ENCODE measurements around the gene NRXN3. TPM values are rescaled to one million over a fixed set of nuclear protein-coding genes. Genes with fewer than 3 reads are reported as not detected.

The NRXN3 gene
- total and polyA plus RNA-seq, 2 donors (not counting 1 experiment from before 2014, with no cell fraction given), result 0.83 to 34.6 TPM

DNA sequence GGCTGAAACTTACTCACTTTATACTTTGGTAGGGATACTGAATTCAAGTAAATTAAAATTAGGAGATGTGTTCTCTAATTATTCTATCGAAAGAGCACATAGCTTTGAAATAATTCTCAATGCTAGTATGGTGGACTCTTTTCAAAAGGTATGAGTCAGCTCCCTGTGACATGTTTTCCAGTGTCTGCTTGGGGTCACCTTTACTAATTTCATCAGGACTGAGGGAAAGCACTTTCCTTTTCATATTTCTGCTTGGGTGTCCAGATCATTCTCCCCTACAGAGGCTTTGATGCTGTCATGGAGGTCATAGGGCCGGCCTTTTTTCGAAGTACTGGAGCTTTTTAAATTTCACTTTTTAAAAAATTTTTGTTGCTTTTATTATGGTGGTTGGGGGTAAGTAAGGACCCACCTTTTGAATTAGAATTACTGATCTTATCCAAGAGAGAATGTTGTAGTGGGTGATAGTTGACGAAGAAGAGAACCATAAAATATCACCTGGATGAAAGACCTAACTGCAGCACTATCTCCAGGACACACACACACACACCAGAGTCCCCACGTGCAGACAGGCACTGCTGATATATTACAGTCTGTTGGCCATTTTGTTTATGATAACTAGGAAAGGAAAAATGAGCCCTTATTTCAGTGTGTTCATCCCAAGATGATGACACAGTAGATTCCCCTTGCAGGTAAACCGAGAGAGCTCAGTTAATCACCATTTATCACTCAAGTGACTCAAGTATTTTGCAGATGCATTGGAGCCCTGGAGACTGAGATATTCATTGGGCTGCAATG is 1482.5 kb downstream of the NRXN3 start:
- Histone ChIP-seq H3K4me1 (ENCODE audit: control insufficient read depth, extremely low read depth, insufficient read depth, low read length) (no peaks in the 10 kb centered on the region), H4K20me1 (ENCODE audit: control insufficient read depth, extremely low read depth, insufficient read depth, low read length) (no peaks in the 10 kb centered on the region), H3K36me3 (ENCODE audit: control insufficient read depth, insufficient read depth, low read length) (no peaks in the 10 kb centered on the region), H3K4me3 (replicated peaks in 1 of 4; ENCODE audit: control extremely low read depth in 1 of 4, insufficient read depth in 1 of 4, low read depth in 3 of 4, low read length in 4 of 4) (no peak overlapping the region), H3K9ac (ENCODE audit: insufficient read depth, low read length) (no peak overlapping the region), H3K27me3 (ENCODE audit: control insufficient read depth, insufficient read depth, low read length) (no peaks in the 10 kb centered on the region), H3K4me2 (ENCODE audit: extremely low read depth, insufficient read depth, low read length) (no peak overlapping the region), H3K27ac (ENCODE audit: insufficient read depth, low read length) (no peak overlapping the region), H3K9me3 (ENCODE audit: control insufficient read depth, insufficient read depth, low read depth, low read length) (no peaks in the 10 kb centered on the region), H3K79me2 (ENCODE audit: control insufficient read depth, insufficient read depth, low read length) (no peaks in the 10 kb centered on the region), H2AFZ (ENCODE audit: low read length) (no peak overlapping the region)
- no peak for DNase-seq (ENCODE audit: low read depth in 2 of 2)
- no peak for TF ChIP-seq EZH2 (IDR thresholded peaks at IDR 0.05; ENCODE audit: low read length, missing control alignments)
- TF ChIP-seq, protein P1, sequence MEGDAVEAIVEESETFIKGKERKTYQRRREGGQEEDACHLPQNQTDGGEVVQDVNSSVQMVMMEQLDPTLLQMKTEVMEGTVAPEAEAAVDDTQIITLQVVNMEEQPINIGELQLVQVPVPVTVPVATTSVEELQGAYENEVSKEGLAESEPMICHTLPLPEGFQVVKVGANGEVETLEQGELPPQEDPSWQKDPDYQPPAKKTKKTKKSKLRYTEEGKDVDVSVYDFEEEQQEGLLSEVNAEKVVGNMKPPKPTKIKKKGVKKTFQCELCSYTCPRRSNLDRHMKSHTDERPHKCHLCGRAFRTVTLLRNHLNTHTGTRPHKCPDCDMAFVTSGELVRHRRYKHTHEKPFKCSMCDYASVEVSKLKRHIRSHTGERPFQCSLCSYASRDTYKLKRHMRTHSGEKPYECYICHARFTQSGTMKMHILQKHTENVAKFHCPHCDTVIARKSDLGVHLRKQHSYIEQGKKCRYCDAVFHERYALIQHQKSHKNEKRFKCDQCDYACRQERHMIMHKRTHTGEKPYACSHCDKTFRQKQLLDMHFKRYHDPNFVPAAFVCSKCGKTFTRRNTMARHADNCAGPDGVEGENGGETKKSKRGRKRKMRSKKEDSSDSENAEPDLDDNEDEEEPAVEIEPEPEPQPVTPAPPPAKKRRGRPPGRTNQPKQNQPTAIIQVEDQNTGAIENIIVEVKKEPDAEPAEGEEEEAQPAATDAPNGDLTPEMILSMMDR (conservative IDR thresholded peaks at IDR 0.05 in 1 of 2, IDR thresholded peaks at IDR 0.05 in 1 of 2; ENCODE audit: low read depth in 1 of 2, low read length in 2 of 2), result no peak

DNA sequence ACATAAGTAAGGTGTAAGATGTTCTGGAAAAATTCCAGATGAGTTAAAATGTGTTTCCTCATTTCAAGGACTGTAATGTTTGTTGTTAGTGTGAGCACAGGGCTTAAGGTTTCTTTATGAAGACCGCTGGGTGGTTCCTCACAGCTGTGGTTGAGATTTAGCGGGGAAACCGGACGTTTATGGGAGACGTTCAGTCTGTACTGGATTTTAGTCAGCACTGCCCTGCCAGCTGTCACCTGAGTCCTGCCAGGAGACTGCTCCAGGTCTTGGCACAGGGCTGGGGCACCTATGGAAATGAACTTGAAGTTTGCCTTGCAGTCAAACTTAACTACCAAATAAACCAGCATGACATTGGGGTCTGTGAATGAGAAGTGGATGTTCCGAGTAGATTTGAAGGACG is 1485.9 kb downstream of the NRXN3 start:
- Histone ChIP-seq H3K9me3 (ENCODE audit: control insufficient read depth, insufficient read depth, low read depth, low read length) (no peaks in the 10 kb centered on the region), H3K36me3 (ENCODE audit: control insufficient read depth, insufficient read depth, low read length) (no peaks in the 10 kb centered on the region), H3K9ac (ENCODE audit: insufficient read depth, low read length) (no peak overlapping the region), H3K27ac (ENCODE audit: insufficient read depth, low read length) (no peak overlapping the region), H3K4me2 (ENCODE audit: extremely low read depth, insufficient read depth, low read length) (no peak overlapping the region), H2AFZ (ENCODE audit: low read length) (no peak overlapping the region), H3K79me2 (ENCODE audit: control insufficient read depth, insufficient read depth, low read length) (no peaks in the 10 kb centered on the region), H3K4me3 (replicated peaks in 1 of 4; ENCODE audit: control extremely low read depth in 1 of 4, insufficient read depth in 1 of 4, low read depth in 3 of 4, low read length in 4 of 4) (no peak overlapping the region), H4K20me1 (ENCODE audit: control insufficient read depth, extremely low read depth, insufficient read depth, low read length) (no peaks in the 10 kb centered on the region), H3K27me3 (ENCODE audit: control insufficient read depth, insufficient read depth, low read length) (no peaks in the 10 kb centered on the region), H3K4me1 (ENCODE audit: control insufficient read depth, extremely low read depth, insufficient read depth, low read length) (no peaks in the 10 kb centered on the region)
- TF ChIP-seq, protein P1 (conservative IDR thresholded peaks at IDR 0.05 in 1 of 2, IDR thresholded peaks at IDR 0.05 in 1 of 2; ENCODE audit: low read depth in 1 of 2, low read length in 2 of 2), result no peak
- TF ChIP-seq EZH2 (IDR thresholded peaks at IDR 0.05; ENCODE audit: low read length, missing control alignments), result no peak
- no peak for DNase-seq (ENCODE audit: low read depth in 2 of 2)

DNA sequence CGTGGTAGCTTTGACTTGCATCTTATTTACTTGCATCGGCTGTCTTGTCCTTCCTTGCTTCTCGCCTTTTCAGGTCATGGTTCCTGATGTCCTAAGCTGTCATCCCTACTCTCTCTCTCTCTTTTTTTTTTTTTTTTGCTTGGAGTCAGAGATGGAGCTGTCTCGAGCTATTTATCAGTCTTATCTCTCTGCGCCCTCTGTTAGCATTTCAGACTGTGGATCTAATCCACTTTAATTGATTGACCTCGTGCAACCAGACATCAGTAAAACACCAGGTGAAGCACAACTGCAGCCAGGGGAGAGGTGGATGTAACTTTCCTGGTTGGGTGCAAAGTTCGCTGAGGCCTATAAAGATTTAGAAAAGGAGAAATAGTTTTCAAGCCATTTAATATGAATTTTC is 1486.3 kb downstream of the NRXN3 start:
- Histone ChIP-seq H3K4me3 (replicated peaks in 1 of 4; ENCODE audit: control extremely low read depth in 1 of 4, insufficient read depth in 1 of 4, low read depth in 3 of 4, low read length in 4 of 4) (no peak overlapping the region), H3K27me3 (ENCODE audit: control insufficient read depth, insufficient read depth, low read length) (no peaks in the 10 kb centered on the region), H4K20me1 (ENCODE audit: control insufficient read depth, extremely low read depth, insufficient read depth, low read length) (no peaks in the 10 kb centered on the region), H3K27ac (ENCODE audit: insufficient read depth, low read length) (no peak overlapping the region), H3K4me2 (ENCODE audit: extremely low read depth, insufficient read depth, low read length) (no peak overlapping the region), H3K79me2 (ENCODE audit: control insufficient read depth, insufficient read depth, low read length) (no peaks in the 10 kb centered on the region), H3K9me3 (ENCODE audit: control insufficient read depth, insufficient read depth, low read depth, low read length) (no peaks in the 10 kb centered on the region), H3K4me1 (ENCODE audit: control insufficient read depth, extremely low read depth, insufficient read depth, low read length) (no peaks in the 10 kb centered on the region), H3K36me3 (ENCODE audit: control insufficient read depth, insufficient read depth, low read length) (no peaks in the 10 kb centered on the region), H3K9ac (ENCODE audit: insufficient read depth, low read length) (no peak overlapping the region), H2AFZ (ENCODE audit: low read length) (no peak overlapping the region)
- TF ChIP-seq EZH2 (IDR thresholded peaks at IDR 0.05; ENCODE audit: low read length, missing control alignments), result no peak
- TF ChIP-seq, protein P1 (conservative IDR thresholded peaks at IDR 0.05 in 1 of 2, IDR thresholded peaks at IDR 0.05 in 1 of 2; ENCODE audit: low read depth in 1 of 2, low read length in 2 of 2), result no peak
- no peak for DNase-seq (ENCODE audit: low read depth in 2 of 2)

Data from fibroblast of lung (primary cell).